IMR-90 (cell line): ENCODE data around the gene RIC3. TPM values are rescaled to one million over a fixed set of nuclear protein-coding genes. Genes with fewer than 3 reads are reported as not detected.

Source experiments
- ATAC-seq: fragments of 200-7000 bp; cut with Tn5 transposase; 2 replicates; pipeline ENCODE4 v1.9.1; 2020; ENCODE audit warnings: low read depth, mild to moderate bottlenecking, moderate library complexity
- BruUV-seq: library from RNA; stranded (reverse); fragments of 400-500 nt; replicated peaks from 2 replicates; lab custom pipeline; 2021; lab: Mats Ljungman, UMichigan
- CTCF ChIA-PET: fragments of 300-600 bp; formaldehyde crosslinking; extraction: SDS; loops from one replicate; lab custom pipeline; 2021; ENCODE audit warnings: antibody characterized with exemption; lab: Yijun Ruan, JAX
- POLR2A ChIA-PET: fragments of 300-600 bp; sonication (Branson Sonifier 250); formaldehyde crosslinking; loops from one replicate; lab custom pipeline; 2022; ENCODE audit warnings: antibody characterized with exemption; ENCODE audit not compliant: unreplicated experiment; lab: Charles Lee
- DNase-seq: peaks from one replicate; pipeline ENCODE4 v3.0.0; 2013
- H2AFZ ChIP-seq: replicated peaks from 2 replicates; pipeline ENCODE3; 2013; ENCODE audit warnings: low read length, mild to moderate bottlenecking; ENCODE audit not compliant: poor library complexity
- H2AK5ac ChIP-seq: 2 replicates; pipeline ENCODE4 v1.6.1; 2013; ENCODE audit warnings: low read depth, low read length, inconsistent platforms
- H2AK9ac ChIP-seq: replicated peaks from 2 replicates; pipeline ENCODE3; 2013; ENCODE audit warnings: mild to moderate bottlenecking, low read depth, low read length, moderate library complexity; ENCODE audit not compliant: poor library complexity
- H2BK120ac ChIP-seq: 2 replicates; pipeline ENCODE4 v1.6.1; 2013; ENCODE audit warnings: low read depth, low read length, inconsistent platforms
- H2BK15ac ChIP-seq: 3 replicates; pipeline ENCODE4 v1.6.1; 2013; ENCODE audit warnings: low read depth, low read length, inconsistent platforms
- H2BK20ac ChIP-seq: 2 replicates; pipeline ENCODE4 v1.6.1; 2013; ENCODE audit warnings: low read depth, mild to moderate bottlenecking, inconsistent platforms, low read length, moderate library complexity
- H2BK5ac ChIP-seq: 2 replicates; pipeline ENCODE4 v1.6.1; 2013; ENCODE audit warnings: mild to moderate bottlenecking, low read depth, low read length, inconsistent platforms; ENCODE audit not compliant: poor library complexity, severe bottlenecking
- H3K14ac ChIP-seq: replicated peaks from 2 replicates; pipeline ENCODE4 v1.6.1; 2013; ENCODE audit warnings: low read depth, low read length, inconsistent platforms
- H3K18ac ChIP-seq: 2 replicates; pipeline ENCODE4 v1.6.1; 2013; ENCODE audit warnings: low read depth, low read length, control low read depth
- H3K23ac ChIP-seq: 2 replicates; pipeline ENCODE4 v1.6.1; 2013; ENCODE audit warnings: low read depth, low read length, inconsistent platforms
- H3K27ac ChIP-seq: 2 replicates; pipeline ENCODE4 v1.5.1; 2013; ENCODE audit warnings: mild to moderate bottlenecking, control low read depth, low read length; ENCODE audit not compliant: insufficient read depth
- H3K27me3 ChIP-seq: 2 replicates; pipeline ENCODE4 v1.6.1; 2013; ENCODE audit warnings: low read length; ENCODE audit not compliant: control insufficient read depth, insufficient read depth
- H3K36me3 ChIP-seq: 2 replicates; pipeline ENCODE4 v1.6.1; 2013; ENCODE audit warnings: low read length, mixed read lengths; ENCODE audit not compliant: control insufficient read depth, insufficient read depth
- H3K4ac ChIP-seq: 2 replicates; pipeline ENCODE4 v1.6.1; 2013; ENCODE audit warnings: low read depth, low read length, inconsistent platforms
- H3K4me1 ChIP-seq: 2 replicates; pipeline ENCODE4 v1.6.1; 2013; ENCODE audit warnings: low read length, mixed read lengths; ENCODE audit not compliant: control insufficient read depth, insufficient read depth
- H3K4me2 ChIP-seq: 2 replicates; pipeline ENCODE4 v1.6.1; 2013; ENCODE audit warnings: low read depth, mild to moderate bottlenecking, control low read depth, low read length, moderate library complexity
- H3K4me3 ChIP-seq: 2 replicates; pipeline ENCODE4 v1.5.1; 2013; ENCODE audit warnings: low read depth, mild to moderate bottlenecking, control low read depth, low read length, moderate library complexity; ENCODE audit not compliant: insufficient read depth
- H3K56ac ChIP-seq: 2 replicates; pipeline ENCODE4 v1.6.1; 2013; ENCODE audit warnings: low read length, inconsistent platforms; ENCODE audit not compliant: insufficient read depth; ENCODE audit errors: extremely low read depth
- H3K79me1 ChIP-seq, 2 experiments: 2 replicates each; pipeline ENCODE4 v1.6.1; 2013; ENCODE audit warnings: low read length in 2 of 2, inconsistent platforms in 1 of 2, low read depth in 1 of 2
- H3K9ac ChIP-seq: 2 replicates; pipeline ENCODE4 v1.6.1; 2013; ENCODE audit warnings: low read depth, low read length, control low read depth
- H3K9me1 ChIP-seq: 2 replicates; pipeline ENCODE4 v1.6.1; 2013; ENCODE audit warnings: low read length, inconsistent platforms; ENCODE audit not compliant: insufficient read depth
- H3K9me3 ChIP-seq: 2 replicates; pipeline ENCODE4 v1.6.1; 2013; ENCODE audit warnings: low read length; ENCODE audit not compliant: control insufficient read depth, insufficient read depth
- H4K20me1 ChIP-seq: 2 replicates; pipeline ENCODE4 v1.6.1; 2013; ENCODE audit warnings: low read length, inconsistent platforms; ENCODE audit not compliant: insufficient read depth
- H4K5ac ChIP-seq: 2 replicates; pipeline ENCODE4 v1.6.1; 2013; ENCODE audit warnings: mild to moderate bottlenecking, low read depth, low read length, control low read depth
- H4K8ac ChIP-seq, 2 experiments: 2 replicates each; pipeline ENCODE4 v1.6.1; 2013; ENCODE audit warnings: low read depth in 2 of 2, low read length in 2 of 2, control low read depth in 1 of 2, inconsistent platforms in 1 of 2
- H4K91ac ChIP-seq: 2 replicates; pipeline ENCODE4 v1.6.1; 2013; ENCODE audit warnings: low read depth, low read length, inconsistent platforms; ENCODE audit not compliant: insufficient read depth
- MAFK ChIP-seq: IDR thresholded peaks from 2 replicates; pipeline ENCODE4 v1.6.1; 2012; ENCODE audit warnings: low read depth, low read length, improper control_type of control experiment
- MXI1 ChIP-seq: IDR thresholded peaks from 2 replicates; pipeline ENCODE4 v1.6.1; 2012; ENCODE audit warnings: low read depth, mild to moderate bottlenecking, low read length, moderate library complexity, borderline replicate concordance
- RAD21 ChIP-seq: IDR thresholded peaks from 2 replicates; pipeline ENCODE4 v1.6.1; 2012; ENCODE audit warnings: low read length, improper control_type of control experiment
- SMC3 ChIP-seq: fragments of 150-350 bp; IDR thresholded peaks from 2 replicates; pipeline ENCODE4 v1.6.1; 2016; ENCODE audit warnings: low read depth, mild to moderate bottlenecking, antibody characterized with exemption, low read length, moderate library complexity
- WGBS, 2 experiments: methylation state at CpG; one replicate each; pipeline versions ENCODE4 v1.1.5 to v1.1.7; 2013; ENCODE audit warnings: missing lambda C conversion rate in 2 of 2; ENCODE audit not compliant: insufficient read length in 1 of 2; ENCODE audit errors: extremely low coverage in 2 of 2; 5-methylcytosine and 5-hydroxymethylcytosine counted together
- dilution Hi-C: fragments of 300-500 bp; cut with HindIII; formaldehyde crosslinking; loops from one replicate; pipeline ENCODE4 v1.14.3; 2018; ENCODE audit warnings: low sequenced_read_pairs; ENCODE audit not compliant: unreplicated experiment
- in situ Hi-C: fragments of 300-500 bp; cut with MboI; formaldehyde crosslinking; loops from 3 replicates; pipeline ENCODE4 v1.14.3; 2019; ENCODE audit warnings: low sequenced_read_pairs, inconsistent platforms, mixed read lengths
- intact Hi-C: fragments of 100-400 bp; cut with micrococcal nuclease; formaldehyde crosslinking; loops from 2 replicates; pipeline ENCODE4 v1.10.0; 2022
- polyA plus RNA-seq, 3 experiments: library from polyadenylated mRNA; depleted of rRNA; stranded (reverse); fragments of >200 nt; gene quantifications; 2 replicates each; pipeline ENCODE4 v1.2.3, GENCODE V29; 2012; ENCODE audit warnings: low replicate concordance in 1 of 3
- total RNA-seq: library from RNA; depleted of rRNA; stranded (reverse); fragments of >200 nt; gene quantifications from 2 replicates; pipeline ENCODE4 v1.2.3, GENCODE V29; 2012

RIC3 gene
- total and polyA plus RNA-seq, 2 of the 4 experiments (the other 2 are of a cell fraction) = not detected

- no peak overlapping the region for H3K4ac ChIP-seq
- TF ChIP-seq MXI1 = no peak
- TF ChIP-seq RAD21 = no peak
- TF ChIP-seq MAFK = no peak
- TF ChIP-seq SMC3 = no peak
- no peaks in the 10 kb centered on the region for H3K9me3 ChIP-seq
- H2BK15ac ChIP-seq = no peak overlapping the region
- no peak overlapping the region for H3K9ac ChIP-seq
- H2AK5ac ChIP-seq = no peak overlapping the region
- H3K36me3 ChIP-seq = no peaks in the 10 kb centered on the region
- H3K56ac ChIP-seq = no peak overlapping the region
- H4K20me1 ChIP-seq = no peaks in the 10 kb centered on the region
- no peak overlapping the region for H2BK20ac ChIP-seq
- no peak overlapping the region for H2BK5ac ChIP-seq
- no peaks in the 10 kb centered on the region for H3K9me1 ChIP-seq
- H4K91ac ChIP-seq = no peak overlapping the region
- no peak overlapping the region for H3K23ac ChIP-seq
- no peak overlapping the region for H2AK9ac ChIP-seq
- intact Hi-C loops (no loop called here), dilution Hi-C loops (no loop called here), in situ Hi-C loops (no loop called here)
- no peaks in the 10 kb centered on the region for H3K4me1 ChIP-seq
- ATAC-seq = no peak
- H3K18ac ChIP-seq = no peak overlapping the region
- H3K27me3 ChIP-seq = peaks cover 5% of the 10 kb centered on the region; the same call in 1 of the 2 replicates
- DNase-seq = no peak
- H2BK120ac ChIP-seq = no peak overlapping the region
- no TSS peak for BruUV-seq
- WGBS, 2 experiments = no CpG with 5 or more reads among the region's 8 CpGs
- no peak overlapping the region for H3K4me2 ChIP-seq
- ChIA-PET POLR2A (no interaction called here), CTCF (interaction anchor here (0.6 kb wide), 1 partner anchor 352 kb away, joined by 3 read pairs; no protein-coding TSS in a partner anchor)
- no peak overlapping the region for H3K14ac ChIP-seq
- H3K79me1 ChIP-seq = no peaks in the 10 kb centered on the region
- no peak overlapping the region for H3K4me3 ChIP-seq
- H2AFZ ChIP-seq = no peak overlapping the region
- no peak overlapping the region for H4K5ac ChIP-seq
- H4K8ac ChIP-seq = no peak overlapping the region
- H3K27ac ChIP-seq = no peak overlapping the region
Observed at GRCh38 chr11:8126649-8127289, 42.1 kb downstream of the RIC3 start.
